NCI-H187 treated with DMSO at 0.1 percent for 48 hours (cell line): ENCODE results near the gene C9orf153.
A peak's percentile ranks its signal among the peaks of the same experiment; 100 is the strongest.

Experiments used
- DNase-seq: peaks from one replicate; lab custom pipeline; 2025; lab: John Stamatoyannopoulos, UW

C9orf153 gene

GRCh38 chr9:86187121-86187520 lies 72.3 kb downstream of the C9orf153 start:
- DNase-seq = no peak

- no peak for DNase-seq
Observed at GRCh38 chr9:86186696-86187095, 72.8 kb downstream of the C9orf153 start.

- no peak for DNase-seq
Observed at GRCh38 chr9:86185872-86186271, 73.6 kb downstream of the C9orf153 start.

- DNase-seq = no peak
Observed at GRCh38 chr9:86184138-86184524, 75.3 kb downstream of the C9orf153 start.

GRCh38 chr9:86183229-86184137 lies 76.0 kb downstream of the C9orf153 start:
- no peak for DNase-seq

- no peak for DNase-seq
Observed at GRCh38 chr9:86181379-86182315, 77.8 kb downstream of the C9orf153 start.

GRCh38 chr9:86178503-86178902 lies 81.0 kb downstream of the C9orf153 start:
- DNase-seq = no peak

- no peak for DNase-seq
Observed at GRCh38 chr9:86177995-86178394, 81.5 kb downstream of the C9orf153 start.

- peak; percentile 3 for DNase-seq
Observed at GRCh38 chr9:86176468-86176867, 83.0 kb downstream of the C9orf153 start.

GRCh38 chr9:86175743-86176456 lies 83.6 kb downstream of the C9orf153 start:
- no peak for DNase-seq

- no peak for DNase-seq
Observed at GRCh38 chr9:86175223-86175622, 84.2 kb downstream of the C9orf153 start.
